HAP-1 (cell line): ENCODE results near the gene TANC1.

Experiments used
- DNase-seq, 2 experiments: peaks; one replicate each; pipeline ENCODE4 v3.0.0-alpha.2; 2016 to 2020; ENCODE audit warnings: low spot score in 2 of 2
- H3K27me3 ChIP-seq: fragments of 250-450 bp; sonication (Bioruptor Pico); 2 replicates; pipeline ENCODE4 v1.5.1; 2020; ENCODE audit warnings: low read depth, mild to moderate bottlenecking, moderate library complexity
- H3K36me3 ChIP-seq: fragments of 250-450 bp; sonication (Bioruptor Pico); replicated peaks from 2 replicates; pipeline ENCODE4 v1.5.1; 2020; ENCODE audit warnings: mild to moderate bottlenecking
- H3K4me1 ChIP-seq: fragments of 250-450 bp; sonication (Bioruptor Pico); 2 replicates; pipeline ENCODE4 v1.5.1; 2020; ENCODE audit warnings: mild to moderate bottlenecking
- H3K4me3 ChIP-seq: fragments of 250-450 bp; sonication (Bioruptor Pico); 2 replicates; pipeline ENCODE4 v1.5.1; 2020; ENCODE audit warnings: mild to moderate bottlenecking, moderate library complexity
- H3K9me3 ChIP-seq: fragments of 250-450 bp; sonication (Bioruptor Pico); 2 replicates; pipeline ENCODE4 v1.5.1; 2020; ENCODE audit warnings: mild to moderate bottlenecking, moderate library complexity
- in situ Hi-C: fragments of 300-500 bp; cut with MboI; formaldehyde crosslinking; loops from 3 replicates; pipeline ENCODE4 v1.14.3; 2020; ENCODE audit warnings: low sequenced_read_pairs, inconsistent platforms, mixed read lengths

Gene TANC1

DNA sequence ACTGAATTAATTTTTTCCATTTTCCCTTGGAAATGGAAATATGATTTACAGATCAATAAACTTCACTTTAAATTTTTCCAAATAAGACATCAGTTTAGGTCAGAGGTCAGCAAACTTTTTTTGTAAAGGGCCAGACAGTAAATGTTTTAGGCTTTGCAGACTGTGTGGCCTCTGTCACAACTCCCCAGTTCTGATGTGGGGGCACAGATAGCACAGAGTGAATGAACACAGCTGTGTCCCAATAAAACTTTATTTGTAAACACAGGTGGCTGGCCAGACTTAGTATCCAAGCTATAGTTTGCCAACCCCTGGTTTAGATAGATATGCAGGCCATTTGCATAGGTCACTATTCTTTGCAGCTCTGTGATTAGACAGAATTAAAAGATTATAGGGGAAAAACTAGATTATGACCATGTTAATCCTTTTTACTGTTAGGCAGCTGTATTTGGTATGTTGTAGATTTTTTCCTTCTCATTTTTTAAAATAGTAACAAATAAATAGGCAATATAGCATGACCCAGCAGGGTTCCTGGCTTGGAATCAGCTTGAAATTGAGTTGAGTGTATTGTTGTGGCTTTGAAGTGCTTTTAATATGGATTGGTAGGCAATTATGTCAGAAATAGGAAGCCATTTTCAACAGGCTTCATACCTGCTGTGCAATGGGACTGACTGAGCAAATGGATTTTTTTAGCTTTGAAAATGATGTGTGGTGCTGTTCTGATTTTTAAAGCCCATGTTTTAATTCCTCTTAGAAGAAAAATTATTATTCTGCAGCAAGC is 258.4 kb downstream of the TANC1 start:
- H3K36me3 ChIP-seq: no peaks in the 10 kb centered on the region; the same call in 1 of the 2 replicates
- in situ Hi-C loops: no loop called here
- no peak for DNase-seq
- no peaks in the 10 kb centered on the region for H3K27me3 ChIP-seq
- no peak overlapping the region for H3K4me3 ChIP-seq
- H3K4me1 ChIP-seq: peaks cover 5% of the 10 kb centered on the region; the same call in 1 of the 2 replicates
- H3K9me3 ChIP-seq: no peaks in the 10 kb centered on the region

GRCh38 chr2:159227467-159227866 is 259.0 kb downstream of the TANC1 start:
- Histone ChIP-seq H3K36me3 (no peaks in the 10 kb centered on the region; the same call in 1 of the 2 replicates), H3K4me3 (no peak overlapping the region), H3K9me3 (no peaks in the 10 kb centered on the region), H3K4me1 (peaks cover 5% of the 10 kb centered on the region; the same call in 1 of the 2 replicates), H3K27me3 (no peaks in the 10 kb centered on the region)
- DNase-seq: no peak
- in situ Hi-C loops: no loop called here

DNA sequence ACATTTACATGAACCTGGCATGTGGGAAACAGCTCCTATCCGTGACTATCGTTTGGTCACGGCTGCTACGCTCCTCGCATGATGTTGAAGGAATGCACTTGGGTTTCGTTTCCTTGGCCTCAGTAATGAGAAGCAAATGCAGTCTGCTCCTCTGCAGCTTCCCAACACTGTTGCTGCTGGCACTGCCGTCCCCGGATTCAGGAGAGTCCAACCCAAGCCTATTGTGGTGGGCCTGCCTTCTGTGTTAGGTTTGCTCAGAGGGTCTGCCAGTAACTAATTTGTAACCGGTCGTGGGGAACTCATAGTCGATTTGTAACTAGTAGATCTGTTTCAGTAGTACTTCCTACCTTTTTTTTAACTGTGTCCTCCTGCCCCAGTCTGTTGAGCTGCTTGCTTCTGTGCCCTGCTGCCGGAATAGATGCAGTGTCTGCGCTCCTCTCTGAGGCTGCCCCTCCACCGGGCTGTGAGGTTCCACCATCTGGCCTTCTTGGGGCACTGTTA is 259.7 kb downstream of the TANC1 start:
- in situ Hi-C loops: no loop called here
- no peaks in the 10 kb centered on the region for H3K9me3 ChIP-seq
- peaks cover 5% of the 10 kb centered on the region; the same call in 1 of the 2 replicates for H3K4me1 ChIP-seq
- no peak for DNase-seq
- H3K36me3 ChIP-seq: no peaks in the 10 kb centered on the region; the same call in 1 of the 2 replicates
- no peaks in the 10 kb centered on the region for H3K27me3 ChIP-seq
- no peak overlapping the region for H3K4me3 ChIP-seq

DNA sequence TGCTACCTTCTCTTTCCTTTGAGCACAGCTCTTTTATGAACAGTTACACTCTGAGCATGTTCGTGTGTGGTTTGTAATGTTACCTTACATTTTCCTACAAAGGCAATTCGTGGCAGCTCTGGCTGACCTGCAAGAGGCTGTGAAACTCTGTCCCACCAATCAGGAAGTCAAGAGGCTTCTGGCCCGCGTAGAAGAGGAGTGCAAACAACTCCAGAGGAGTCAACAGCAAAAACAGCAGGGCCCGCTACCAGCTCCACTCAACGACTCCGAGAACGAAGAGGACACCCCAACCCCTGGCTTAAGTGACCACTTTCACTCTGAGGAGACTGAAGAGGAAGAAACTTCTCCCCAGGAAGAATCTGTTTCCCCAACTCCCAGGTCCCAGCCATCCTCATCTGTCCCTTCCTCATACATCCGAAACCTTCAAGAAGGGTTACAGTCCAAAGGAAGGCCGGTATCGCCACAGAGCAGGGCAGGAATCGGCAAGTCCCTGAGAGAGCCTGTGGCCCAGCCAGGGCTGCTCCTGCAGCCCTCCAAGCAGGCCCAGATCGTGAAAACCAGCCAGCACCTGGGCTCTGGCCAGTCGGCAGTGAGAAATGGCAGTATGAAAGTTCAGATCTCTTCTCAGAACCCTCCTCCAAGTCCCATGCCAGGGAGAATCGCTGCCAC is 261.2 kb downstream of the TANC1 start:
- H3K9me3 ChIP-seq: no peaks in the 10 kb centered on the region
- H3K4me1 ChIP-seq: peaks cover 5% of the 10 kb centered on the region; the same call in 1 of the 2 replicates
- no peak overlapping the region for H3K4me3 ChIP-seq
- no peaks in the 10 kb centered on the region; the same call in 1 of the 2 replicates for H3K36me3 ChIP-seq
- in situ Hi-C loops: no loop called here
- DNase-seq: no peak
- no peaks in the 10 kb centered on the region for H3K27me3 ChIP-seq

DNA sequence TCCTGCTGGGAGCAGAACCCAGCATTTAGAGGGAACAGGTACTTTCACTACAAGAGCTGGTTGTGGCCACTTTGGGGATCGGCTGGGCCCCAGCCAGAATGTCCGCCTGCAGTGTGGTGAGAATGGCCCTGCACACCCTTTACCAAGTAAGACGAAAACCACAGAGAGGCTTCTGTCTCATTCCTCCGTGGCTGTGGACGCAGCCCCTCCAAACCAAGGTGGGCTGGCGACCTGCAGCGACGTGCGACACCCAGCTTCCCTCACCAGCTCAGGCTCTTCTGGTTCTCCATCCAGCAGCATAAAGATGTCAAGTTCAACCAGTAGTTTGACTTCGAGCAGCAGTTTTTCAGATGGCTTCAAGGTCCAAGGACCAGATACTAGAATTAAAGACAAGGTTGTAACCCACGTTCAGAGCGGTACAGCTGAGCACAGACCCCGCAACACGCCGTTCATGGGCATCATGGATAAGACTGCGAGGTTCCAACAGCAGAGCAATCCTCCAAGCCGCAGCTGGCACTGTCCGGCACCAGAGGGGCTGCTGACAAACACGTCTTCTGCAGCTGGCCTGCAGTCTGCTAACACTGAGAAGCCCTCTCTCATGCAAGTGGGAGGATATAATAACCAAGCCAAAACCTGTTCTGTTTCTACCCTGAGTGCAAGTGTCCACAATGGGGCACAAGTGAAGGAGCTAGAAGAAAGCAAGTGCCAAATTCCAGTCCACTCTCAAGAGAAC is 261.9 kb downstream of the TANC1 start:
- Histone ChIP-seq H3K4me3 (no peak overlapping the region), H3K4me1 (peaks cover 5% of the 10 kb centered on the region; the same call in 1 of the 2 replicates), H3K36me3 (no peaks in the 10 kb centered on the region; the same call in 1 of the 2 replicates), H3K27me3 (no peaks in the 10 kb centered on the region), H3K9me3 (no peaks in the 10 kb centered on the region)
- in situ Hi-C loops: no loop called here
- DNase-seq: no peak

DNA sequence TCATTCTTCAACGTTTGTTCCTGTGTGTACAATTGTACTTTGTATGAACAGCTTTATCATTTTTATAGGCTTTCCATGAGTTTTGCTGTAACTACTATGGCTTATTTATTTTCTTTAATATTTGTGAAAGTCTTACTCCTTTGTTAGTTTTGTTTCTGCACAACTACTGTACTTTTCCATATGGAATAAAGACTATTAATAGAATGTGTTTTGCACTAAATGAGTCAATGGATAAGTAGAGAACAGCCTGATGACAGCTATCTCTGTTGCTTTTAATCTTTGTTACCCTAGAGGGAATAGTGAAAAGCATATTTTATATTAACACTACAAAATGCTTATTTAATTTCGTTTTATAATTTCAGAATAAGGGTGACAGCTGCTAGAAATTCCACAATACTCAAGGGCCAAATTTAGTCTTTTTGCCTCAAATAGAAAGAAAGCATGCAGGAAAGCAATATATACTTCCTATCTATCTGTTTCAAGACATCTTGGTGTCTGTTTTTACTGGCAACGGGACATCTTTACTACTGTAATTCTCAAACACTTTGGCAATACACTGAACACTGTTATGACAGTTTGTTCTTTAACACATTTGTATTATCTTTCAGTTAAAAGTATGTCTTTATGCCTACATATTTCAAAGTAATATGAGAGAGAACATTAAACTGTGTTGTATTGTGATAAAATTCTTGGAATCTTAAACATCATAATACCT is 264.2 kb downstream of the TANC1 start:
- in situ Hi-C loops: no loop called here
- H3K36me3 ChIP-seq: no peaks in the 10 kb centered on the region; the same call in 1 of the 2 replicates

GRCh38 chr2:159234868-159235267 is 266.4 kb downstream of the TANC1 start:
- no peak for DNase-seq
- H3K27me3 ChIP-seq: no peaks in the 10 kb centered on the region
- no peaks in the 10 kb centered on the region for H3K9me3 ChIP-seq
- no peak overlapping the region for H3K4me3 ChIP-seq
- no peaks in the 10 kb centered on the region; the same call in 1 of the 2 replicates for H3K36me3 ChIP-seq
- in situ Hi-C loops: no loop called here
- H3K4me1 ChIP-seq: no peaks in the 10 kb centered on the region

More for the DNA sequence above, 264.2 kb downstream of the TANC1 start:
- Histone ChIP-seq H3K27me3 (no peaks in the 10 kb centered on the region), H3K9me3 (no peaks in the 10 kb centered on the region), H3K4me1 (no peaks in the 10 kb centered on the region), H3K4me3 (no peak overlapping the region)
- no peak for DNase-seq

- H3K27me3 ChIP-seq: no peaks in the 10 kb centered on the region
- in situ Hi-C loops: no loop called here
- H3K4me1 ChIP-seq: peaks cover 8% of the 10 kb centered on the region
- no peak overlapping the region for H3K4me3 ChIP-seq
- peaks cover 5% of the 10 kb centered on the region for H3K36me3 ChIP-seq
- peak in 1 of 2 experiments; percentile 17 for DNase-seq
- H3K9me3 ChIP-seq: no peaks in the 10 kb centered on the region
These were observed 275.1 kb downstream of the TANC1 start for GRCh38 chr2:159243529-159243928.

DNA sequence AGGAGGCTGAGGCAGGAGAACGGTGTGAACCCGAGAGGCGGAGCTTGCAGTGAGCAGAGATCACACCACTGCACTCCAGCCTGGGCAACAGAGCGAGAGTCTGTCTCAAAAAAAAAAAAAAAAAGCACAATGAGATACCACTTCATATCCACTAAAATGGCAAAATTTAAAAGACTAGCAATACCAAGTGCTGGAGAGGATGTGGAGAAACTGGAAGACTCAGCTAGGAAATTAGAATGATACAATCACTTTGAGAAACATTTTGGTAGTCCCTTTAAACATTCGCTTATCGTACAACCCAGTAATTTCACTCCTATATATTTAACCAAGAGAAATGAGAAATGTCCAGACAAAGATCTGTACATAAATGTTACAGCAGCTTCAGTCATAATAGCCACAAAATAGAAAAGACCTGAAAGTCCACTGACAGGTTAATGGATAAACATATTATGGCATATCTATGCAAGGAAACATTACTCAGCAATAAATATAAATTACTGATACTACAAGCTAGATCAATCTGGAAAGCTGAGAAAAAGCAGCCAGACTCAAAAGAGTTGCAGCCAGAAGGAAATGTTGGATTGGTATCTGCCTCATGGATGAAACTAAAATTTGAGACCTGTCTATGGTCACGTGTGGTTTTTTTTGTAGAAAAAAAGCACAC is 278.0 kb downstream of the TANC1 start:
- in situ Hi-C loops: no loop called here
- no peak overlapping the region for H3K4me3 ChIP-seq

GRCh38 chr2:159249990-159250715 is 281.7 kb downstream of the TANC1 start:
- Histone ChIP-seq H3K27me3 (no peaks in the 10 kb centered on the region), H3K9me3 (no peaks in the 10 kb centered on the region), H3K4me3 (no peak overlapping the region), H3K4me1 (no peaks in the 10 kb centered on the region; the same call in 1 of the 2 replicates), H3K36me3 (peaks cover 9% of the 10 kb centered on the region; the same call in 1 of the 2 replicates)
- in situ Hi-C loops: no loop called here
- DNase-seq: no peak

More for the DNA sequence above, 278.0 kb downstream of the TANC1 start:
- Histone ChIP-seq H3K36me3 (peaks cover 5% of the 10 kb centered on the region; the same call in 1 of the 2 replicates), H3K27me3 (no peaks in the 10 kb centered on the region), H3K4me1 (peaks cover 8% of the 10 kb centered on the region), H3K9me3 (no peaks in the 10 kb centered on the region)
- no peak for DNase-seq

DNA sequence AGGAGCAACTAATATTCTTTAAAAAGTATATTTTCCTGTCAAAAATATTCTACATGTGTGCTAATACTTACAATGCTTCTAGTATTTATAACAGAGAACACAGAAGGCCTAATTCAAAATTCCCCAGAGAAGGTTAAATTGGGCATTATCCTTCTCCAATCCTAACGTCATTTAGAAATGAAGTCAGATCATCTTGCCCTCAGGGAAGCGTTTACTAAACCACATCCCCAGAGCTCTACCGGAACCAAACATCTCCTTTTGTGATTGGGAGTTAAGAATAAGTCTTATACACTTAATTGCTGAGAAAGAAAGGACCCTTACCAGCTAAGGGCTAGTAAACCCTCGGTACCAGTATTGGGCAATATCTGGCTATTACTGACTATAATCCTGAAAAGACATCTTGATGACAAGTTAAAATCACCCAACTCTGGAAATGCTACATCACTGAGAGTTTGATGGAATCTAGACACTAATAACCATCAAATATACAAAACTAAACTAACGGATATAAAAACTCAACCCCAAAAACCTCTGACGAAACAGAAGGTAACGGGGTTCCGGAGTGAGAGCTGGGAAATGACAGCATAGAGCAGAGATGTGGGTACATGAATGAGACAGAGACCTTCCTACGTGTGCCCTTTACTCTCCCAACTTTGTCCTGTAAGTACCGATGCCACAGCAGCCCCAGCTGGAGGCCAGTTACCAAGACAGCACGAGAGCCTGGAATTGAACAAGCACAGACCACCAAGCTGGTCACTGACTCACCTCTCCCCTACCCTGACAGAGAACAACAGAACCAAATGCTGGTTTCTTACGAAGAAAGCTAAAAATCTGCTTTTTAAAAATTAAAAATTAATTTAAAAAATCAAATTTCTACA is 283.1 kb downstream of the TANC1 start:
- DNase-seq: no peak
- Histone ChIP-seq H3K4me1 (no peaks in the 10 kb centered on the region; the same call in 1 of the 2 replicates), H3K4me3 (no peak overlapping the region), H3K36me3 (peaks cover 8% of the 10 kb centered on the region; the same call in 1 of the 2 replicates), H3K27me3 (no peaks in the 10 kb centered on the region), H3K9me3 (no peaks in the 10 kb centered on the region)
- in situ Hi-C loops: no loop called here
